ENCODE data around the gene TTC31.

DNA sequence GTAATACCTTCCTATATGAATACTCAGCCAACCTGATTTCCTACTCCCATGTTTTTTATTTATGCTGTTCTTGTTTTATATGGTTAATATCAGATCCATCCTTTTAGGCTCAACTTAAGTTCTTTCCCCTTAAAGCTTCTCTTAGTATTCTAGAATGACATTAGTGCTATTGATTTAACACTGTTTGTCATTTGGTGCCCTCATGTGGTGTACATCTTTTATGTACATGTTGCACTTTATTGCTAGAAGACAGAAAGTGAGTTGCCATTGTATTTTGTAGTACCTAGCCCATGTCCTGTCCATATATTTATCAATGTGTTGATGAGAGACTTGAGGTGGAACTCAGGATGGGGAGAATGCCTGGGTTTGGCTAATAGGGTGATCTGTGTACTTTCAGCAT, 49.3 kb downstream of the TTC31 start:
- TF ChIP-seq, protein P1, sequence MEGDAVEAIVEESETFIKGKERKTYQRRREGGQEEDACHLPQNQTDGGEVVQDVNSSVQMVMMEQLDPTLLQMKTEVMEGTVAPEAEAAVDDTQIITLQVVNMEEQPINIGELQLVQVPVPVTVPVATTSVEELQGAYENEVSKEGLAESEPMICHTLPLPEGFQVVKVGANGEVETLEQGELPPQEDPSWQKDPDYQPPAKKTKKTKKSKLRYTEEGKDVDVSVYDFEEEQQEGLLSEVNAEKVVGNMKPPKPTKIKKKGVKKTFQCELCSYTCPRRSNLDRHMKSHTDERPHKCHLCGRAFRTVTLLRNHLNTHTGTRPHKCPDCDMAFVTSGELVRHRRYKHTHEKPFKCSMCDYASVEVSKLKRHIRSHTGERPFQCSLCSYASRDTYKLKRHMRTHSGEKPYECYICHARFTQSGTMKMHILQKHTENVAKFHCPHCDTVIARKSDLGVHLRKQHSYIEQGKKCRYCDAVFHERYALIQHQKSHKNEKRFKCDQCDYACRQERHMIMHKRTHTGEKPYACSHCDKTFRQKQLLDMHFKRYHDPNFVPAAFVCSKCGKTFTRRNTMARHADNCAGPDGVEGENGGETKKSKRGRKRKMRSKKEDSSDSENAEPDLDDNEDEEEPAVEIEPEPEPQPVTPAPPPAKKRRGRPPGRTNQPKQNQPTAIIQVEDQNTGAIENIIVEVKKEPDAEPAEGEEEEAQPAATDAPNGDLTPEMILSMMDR (IDR thresholded peaks at IDR 0.05), result peak in 1 of 4 experiments; percentile 13
- no peak for TF ChIP-seq POLR2A (IDR thresholded peaks at IDR 0.05)
- no peak for TF ChIP-seq POLR2AphosphoS5 (IDR thresholded peaks at IDR 0.05)

All from gastroesophageal sphincter (tissue), 3 donors.